GM12891 (cell line): ENCODE data around the gene PCGF3.

ENCODE experiments used
- POLR2A ChIP-seq: IDR thresholded peaks from 2 replicates; pipeline ENCODE4 v1.6.1; 2011; ENCODE audit warnings: low read depth, low read length, control low read depth
- POLR2AphosphoS5 ChIP-seq: IDR thresholded peaks from 2 replicates; pipeline ENCODE4 v1.6.1; 2011; ENCODE audit warnings: low read depth, low read length, control low read depth

GRCh38 chr4:740656-741282, 35.1 kb downstream of the PCGF3 start:
- no peak for TF ChIP-seq POLR2A
- TF ChIP-seq POLR2AphosphoS5: no peak
